ENCODE measurements around the gene CTU2.

CTU2 gene

GRCh38 chr16:88725609-88726407, 19.5 kb downstream of the CTU2 start:
- no peak for TF ChIP-seq CTCF (IDR thresholded peaks at IDR 0.05; ENCODE audit: low read depth, low read length)
- DNase-seq, result no peak
- H3K4me1 ChIP-seq, result peaks cover 23% of the 10 kb centered on the region
- peaks cover 3% of the 10 kb centered on the region; the same call in 1 of the 2 replicates for H3K9me3 ChIP-seq
- no peaks in the 10 kb centered on the region for H3K27me3 ChIP-seq
- H3K4me3 ChIP-seq (ENCODE audit: low read depth, low read length), result peak overlapping the region; percentile 14; the same call in 1 of the 2 replicates
- H3K36me3 ChIP-seq, result peaks cover 4% of the 10 kb centered on the region; the same call in 1 of the 2 replicates

- Histone ChIP-seq H3K4me1 (peaks cover 29% of the 10 kb centered on the region), H3K9me3 (peaks cover 3% of the 10 kb centered on the region; the same call in 1 of the 2 replicates), H3K4me3 (ENCODE audit: low read depth, low read length) (no peak overlapping the region), H3K36me3 (peaks cover 4% of the 10 kb centered on the region; the same call in 1 of the 2 replicates), H3K27me3 (no peaks in the 10 kb centered on the region)
- TF ChIP-seq CTCF (IDR thresholded peaks at IDR 0.05; ENCODE audit: low read depth, low read length), result no peak
- no peak for DNase-seq
Observed at GRCh38 chr16:88726408-88726749, 20.1 kb downstream of the CTU2 start.

GRCh38 chr16:88726981-88727380, 20.7 kb downstream of the CTU2 start:
- no peak for TF ChIP-seq CTCF (IDR thresholded peaks at IDR 0.05; ENCODE audit: low read depth, low read length)
- peaks cover 4% of the 10 kb centered on the region; the same call in 1 of the 2 replicates for H3K36me3 ChIP-seq

GRCh38 chr16:88727871-88728270, 21.6 kb downstream of the CTU2 start:
- DNase-seq, result peak; percentile 87
- peaks cover 32% of the 10 kb centered on the region for H3K4me1 ChIP-seq

More at GRCh38 chr16:88726981-88727380, 20.7 kb downstream of the CTU2 start:
- Histone ChIP-seq H3K9me3 (peaks cover 3% of the 10 kb centered on the region; the same call in 1 of the 2 replicates), H3K4me1 (peaks cover 32% of the 10 kb centered on the region), H3K27me3 (no peaks in the 10 kb centered on the region), H3K4me3 (ENCODE audit: low read depth, low read length) (no peak overlapping the region)
- no peak for DNase-seq

GRCh38 chr16:88730632-88731607, 24.6 kb downstream of the CTU2 start:
- Histone ChIP-seq H3K27me3 (peaks cover 33% of the 10 kb centered on the region), H3K36me3 (peaks cover 4% of the 10 kb centered on the region; the same call in 1 of the 2 replicates), H3K4me1 (peaks cover 21% of the 10 kb centered on the region), H3K9me3 (peaks cover 3% of the 10 kb centered on the region; the same call in 1 of the 2 replicates), H3K4me3 (ENCODE audit: low read depth, low read length) (peak overlapping the region; percentile 44)
- peak; percentile 78 for DNase-seq
- TF ChIP-seq CTCF (IDR thresholded peaks at IDR 0.05; ENCODE audit: low read depth, low read length), result no peak

More at GRCh38 chr16:88727871-88728270, 21.6 kb downstream of the CTU2 start:
- no peak overlapping the region for H3K4me3 ChIP-seq (ENCODE audit: low read depth, low read length)
- peaks cover 4% of the 10 kb centered on the region; the same call in 1 of the 2 replicates for H3K36me3 ChIP-seq
- peaks cover 3% of the 10 kb centered on the region; the same call in 1 of the 2 replicates for H3K9me3 ChIP-seq
- H3K27me3 ChIP-seq, result peaks cover 4% of the 10 kb centered on the region
- no peak for TF ChIP-seq CTCF (IDR thresholded peaks at IDR 0.05; ENCODE audit: low read depth, low read length)

Data from BE2C (cell line).